GM19438 (cell line): Measurements from ENCODE around the gene P4HA1.
"Not testable (repeated sequence)": the region's sequence is repeated elsewhere in the genome, so short reads cannot be mapped to it uniquely, and the experiment has no call there.

ENCODE experiments used
- ATAC-seq: cut with Tn5 transposase; IDR thresholded peaks from one replicate; pipeline ENCODE4 v1.9.1; 2021; ENCODE audit warnings: low read depth; ENCODE audit not compliant: unreplicated experiment

Gene P4HA1

GRCh38 chr10:72984618-72985017, 112.0 kb downstream of the P4HA1 start:
- not testable (repeated sequence) for ATAC-seq

- ATAC-seq = no peak
Observed at GRCh38 chr10:72981882-72982529, 114.7 kb downstream of the P4HA1 start.

- ATAC-seq = no peak
Observed at GRCh38 chr10:72981028-72981881, 115.4 kb downstream of the P4HA1 start.

GRCh38 chr10:72980348-72980747, 116.3 kb downstream of the P4HA1 start:
- no peak for ATAC-seq

- no peak for ATAC-seq
Observed at GRCh38 chr10:72979709-72980108, 117.0 kb downstream of the P4HA1 start.

- ATAC-seq = no peak
Observed at GRCh38 chr10:72976886-72977285, 119.8 kb downstream of the P4HA1 start.
